HuH-7.5 (cell line): Measurements from ENCODE around the gene SLC15A1.
A peak's percentile ranks its signal among the peaks of the same experiment; 100 is the strongest.

Experiments used
- DNase-seq: peaks from one replicate; pipeline ENCODE4 v3.0.0; 2011; ENCODE audit warnings: low spot score

Gene SLC15A1

DNA sequence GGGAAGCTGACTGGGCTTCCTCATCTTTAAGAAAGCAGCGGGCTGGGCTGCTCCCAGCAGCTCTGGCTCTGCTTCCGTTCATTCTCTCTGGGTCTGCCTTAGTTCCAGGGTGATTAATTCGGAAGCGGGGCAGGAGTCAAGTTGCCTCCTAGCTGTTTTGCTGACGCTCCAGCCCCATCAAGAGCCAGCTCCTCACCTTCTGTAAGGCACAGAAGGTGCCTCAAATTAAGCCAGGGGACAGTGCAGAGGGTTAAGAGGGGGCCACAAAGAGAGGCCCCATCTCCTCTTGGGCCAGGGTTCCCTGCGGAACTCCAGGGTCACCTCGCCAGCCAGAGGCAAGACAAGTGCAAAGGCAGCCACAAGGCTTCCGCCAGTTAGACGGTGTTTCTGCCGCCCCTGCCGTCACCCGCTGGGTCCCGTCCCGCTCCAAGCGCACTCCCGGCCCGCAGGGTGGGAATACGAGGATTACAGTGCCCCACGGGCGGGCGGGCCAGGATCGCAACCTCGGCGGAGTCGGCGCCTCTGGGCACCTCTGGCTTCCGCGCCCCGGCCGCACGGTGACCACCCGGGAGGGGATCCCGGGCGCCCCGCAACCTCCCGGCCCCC lies 508 bp downstream of the SLC15A1 start:
- DNase-seq, result peak; percentile 26

DNA sequence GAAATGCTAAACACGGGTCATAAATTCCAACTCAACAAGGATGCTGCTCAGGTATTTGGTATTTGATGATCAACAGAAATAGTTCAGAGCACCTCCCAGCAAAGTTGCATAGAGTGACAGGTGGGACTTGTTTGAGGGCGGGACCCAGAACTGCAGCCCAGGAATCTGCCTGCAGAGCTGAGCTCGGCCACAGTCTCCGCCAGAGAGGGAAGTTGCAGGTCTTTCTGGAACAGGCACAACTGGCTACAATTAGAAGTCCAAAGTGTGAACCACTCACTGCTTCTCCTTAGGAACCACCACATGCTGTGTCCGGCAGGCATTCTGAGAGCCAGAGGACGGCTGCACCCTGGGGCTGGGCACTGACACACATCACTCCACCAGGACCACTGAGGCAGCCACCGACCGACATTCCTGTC lies 1.1 kb downstream of the SLC15A1 start:
- DNase-seq, result peak; percentile 37

DNA sequence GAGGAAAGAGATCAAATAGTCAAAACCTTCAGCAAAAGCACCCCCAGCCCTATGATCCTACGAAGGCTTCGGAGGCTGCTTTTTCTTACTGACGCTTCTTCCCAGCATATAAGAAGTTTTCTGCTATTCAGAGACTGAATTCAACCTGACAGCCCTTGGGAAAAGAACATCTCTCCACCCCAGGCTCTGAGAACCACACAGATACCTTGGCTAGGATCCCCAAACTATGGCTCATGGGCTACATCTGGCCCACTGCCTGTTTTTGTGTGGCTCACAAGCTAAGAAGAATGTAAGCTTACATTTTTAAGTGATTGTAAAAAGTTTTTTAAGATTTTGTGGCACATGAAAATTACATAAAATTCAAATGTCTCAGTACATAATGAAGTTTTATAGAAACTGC lies 3.0 kb downstream of the SLC15A1 start:
- DNase-seq, result no peak

- DNase-seq, result peak; percentile 29
Measured at GRCh38 chr13:98746968-98747367, 5.5 kb downstream of the SLC15A1 start.

DNA sequence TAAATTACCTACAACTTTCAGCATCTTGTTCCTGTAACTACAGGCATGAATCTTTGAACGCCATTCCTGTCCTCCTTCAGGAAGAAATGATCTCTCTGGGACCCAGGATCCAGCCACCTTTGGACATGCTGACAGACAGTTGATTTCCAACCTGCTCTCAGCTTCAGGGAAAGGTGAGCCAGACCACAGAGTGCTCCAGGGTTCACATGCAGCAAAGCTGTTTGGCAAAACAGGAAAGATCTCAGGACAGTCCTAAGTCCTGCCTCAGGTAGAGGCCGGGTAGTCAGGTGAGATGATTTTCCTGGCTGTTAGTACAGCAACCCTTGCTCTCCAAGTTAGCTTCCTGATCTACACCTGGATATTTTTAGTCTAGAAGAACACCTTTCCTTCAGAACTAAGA lies 9.1 kb downstream of the SLC15A1 start:
- no peak for DNase-seq

DNA sequence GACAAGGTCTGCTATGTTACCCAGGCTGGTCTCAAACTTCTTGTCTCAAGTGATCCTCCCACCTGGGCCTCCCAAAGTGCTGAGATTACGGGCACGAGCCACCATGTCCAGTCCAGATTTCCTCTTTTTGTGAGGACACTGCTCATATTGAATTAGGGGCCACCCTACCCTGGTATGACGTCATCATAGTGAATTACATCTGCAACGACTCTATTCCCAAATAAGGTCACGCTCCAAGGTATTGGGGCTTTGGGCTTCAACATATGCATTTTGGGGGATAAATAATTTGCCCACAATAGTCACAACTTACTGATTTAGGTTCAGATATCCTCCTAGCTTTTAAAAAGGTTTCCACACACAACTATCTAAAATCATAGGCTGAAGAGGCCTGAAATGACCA lies 9.5 kb downstream of the SLC15A1 start:
- DNase-seq, result no peak

DNA sequence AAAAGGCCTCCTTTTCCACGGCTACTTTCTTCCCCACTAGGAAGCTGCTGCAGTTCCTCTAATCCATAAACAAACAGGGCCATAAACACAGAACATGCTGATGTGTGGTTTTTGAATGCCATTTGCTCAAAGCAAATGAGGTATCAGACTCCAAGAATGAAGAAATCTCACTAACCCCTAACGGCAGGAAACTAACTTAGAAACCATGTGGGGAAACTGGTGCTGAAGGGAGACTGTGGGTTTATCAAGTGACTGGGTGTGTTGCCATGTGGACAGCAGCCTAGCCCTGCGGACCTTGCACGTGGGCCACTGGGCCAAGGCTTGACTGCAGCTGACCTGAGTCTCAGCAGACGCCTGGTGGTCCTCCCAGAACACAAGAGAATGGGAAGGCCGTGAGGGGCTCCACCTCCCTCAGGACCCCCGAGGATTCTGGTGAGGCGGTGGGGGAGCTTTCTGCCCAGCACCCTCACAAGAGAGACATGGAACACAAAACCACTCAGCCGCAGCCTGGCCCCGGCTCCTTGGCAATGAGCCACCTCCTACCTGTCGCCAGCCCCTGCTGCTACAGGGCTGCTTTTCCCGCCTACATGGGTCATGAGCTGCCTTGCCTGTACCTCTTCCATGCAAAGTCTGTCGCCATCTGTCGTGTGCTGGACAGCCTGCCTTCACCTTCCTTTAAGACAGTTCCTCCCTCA lies 10.6 kb downstream of the SLC15A1 start:
- no peak for DNase-seq

- no peak for DNase-seq
Measured at GRCh38 chr13:98740131-98740530, 12.3 kb downstream of the SLC15A1 start.

- no peak for DNase-seq
Measured at GRCh38 chr13:98738993-98739392, 13.5 kb downstream of the SLC15A1 start.

GRCh38 chr13:98738213-98738612 lies 14.3 kb downstream of the SLC15A1 start:
- no peak for DNase-seq

DNA sequence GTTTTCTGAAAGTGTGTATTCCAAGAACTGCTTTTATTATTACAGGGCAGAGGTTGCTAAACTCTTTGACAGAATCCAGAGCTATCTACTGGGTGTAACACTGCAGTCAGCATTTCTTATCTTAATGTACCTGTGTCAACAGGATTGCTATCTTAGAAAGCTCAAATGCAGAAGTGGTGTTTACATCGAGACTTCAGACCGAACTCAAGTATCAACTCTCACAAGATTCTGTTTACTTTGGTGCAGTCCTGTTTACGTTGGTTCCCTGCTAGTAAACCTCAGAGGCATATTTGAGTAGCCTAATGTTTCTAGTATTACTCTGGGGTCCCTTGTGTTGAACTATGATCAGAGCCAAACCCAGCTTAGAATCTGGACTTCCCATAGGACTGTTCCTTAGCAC lies 20.5 kb downstream of the SLC15A1 start:
- no peak for DNase-seq

- no peak for DNase-seq
Measured at GRCh38 chr13:98731038-98731437, 21.4 kb downstream of the SLC15A1 start.

DNA sequence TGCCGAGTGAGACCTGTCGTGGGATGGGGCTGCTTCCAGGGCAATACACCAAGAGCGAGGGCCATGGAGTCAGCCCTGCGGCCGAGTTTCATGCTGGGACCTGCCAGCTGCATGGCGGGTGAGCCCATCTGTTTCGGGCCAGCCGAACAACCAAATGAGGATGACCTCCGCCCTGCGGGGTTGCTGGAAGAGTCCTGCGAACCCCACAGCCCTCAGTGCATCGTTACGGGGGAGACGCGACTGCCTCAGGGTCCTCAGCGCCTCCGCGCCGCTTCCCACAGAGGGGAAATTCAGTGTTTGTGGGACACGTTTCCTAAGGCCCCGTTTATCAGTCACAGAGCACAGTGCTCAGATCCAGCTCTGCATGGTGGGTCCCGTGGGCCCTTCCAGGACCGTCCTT lies 22.0 kb downstream of the SLC15A1 start:
- no peak for DNase-seq

DNA sequence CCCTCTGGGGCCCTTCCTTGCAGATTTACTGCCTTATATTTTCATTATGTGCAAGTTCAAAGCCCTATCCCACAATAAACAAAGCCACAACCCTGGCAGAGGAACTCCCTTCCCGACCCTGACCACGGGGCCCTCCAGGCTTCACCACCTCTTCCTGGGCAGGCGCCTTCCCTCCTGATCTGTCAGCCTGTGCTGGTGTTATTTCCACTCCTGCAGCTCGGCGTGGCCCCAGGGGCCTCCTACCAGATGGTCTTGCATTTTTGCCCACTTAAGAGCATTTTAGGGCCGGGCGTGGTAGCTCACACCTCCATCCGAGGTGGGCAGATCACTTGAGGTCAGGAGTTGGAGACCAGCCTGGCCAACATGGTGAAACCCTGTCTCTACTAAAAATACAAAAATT lies 22.8 kb downstream of the SLC15A1 start:
- no peak for DNase-seq

GRCh38 chr13:98722958-98723357 lies 29.5 kb downstream of the SLC15A1 start:
- no peak for DNase-seq

GRCh38 chr13:98721825-98722510 lies 30.5 kb downstream of the SLC15A1 start:
- no peak for DNase-seq

DNA sequence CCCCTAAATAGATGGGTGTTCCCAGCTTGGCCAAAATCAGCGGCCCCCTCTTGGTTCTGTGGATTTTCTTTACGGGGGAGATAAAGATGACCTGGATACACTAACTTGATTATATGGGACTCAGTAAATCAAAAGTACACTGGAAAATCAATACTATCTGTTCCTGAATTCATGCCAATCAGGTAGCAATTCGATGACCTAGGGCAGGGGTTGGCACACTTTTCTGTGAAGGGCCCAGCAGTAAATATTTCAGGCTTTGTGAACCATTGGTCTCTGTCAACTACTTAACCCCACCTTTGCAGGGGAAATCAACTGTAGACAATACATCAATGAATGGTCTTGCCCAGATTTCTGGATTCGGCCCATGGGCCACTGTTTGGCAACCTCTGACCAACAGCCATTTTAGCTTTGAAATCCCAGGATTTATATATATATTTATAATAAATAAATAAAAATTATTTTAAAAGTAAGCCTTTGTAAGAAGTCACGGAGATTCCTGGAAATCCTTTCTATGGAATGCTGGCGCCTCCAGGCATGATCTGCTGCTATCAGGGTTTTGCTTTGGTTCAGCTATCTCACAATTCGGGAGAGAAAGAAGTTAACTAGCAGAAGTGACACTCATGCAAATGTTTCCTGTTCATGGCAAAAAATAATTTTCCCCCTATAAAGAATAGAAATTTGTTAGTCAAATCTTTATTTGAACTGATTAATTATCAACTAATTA lies 32.8 kb downstream of the SLC15A1 start:
- no peak for DNase-seq

GRCh38 chr13:98717891-98718290 lies 34.6 kb downstream of the SLC15A1 start:
- no peak for DNase-seq

- no peak for DNase-seq
Measured at GRCh38 chr13:98717256-98717655, 35.2 kb downstream of the SLC15A1 start.

- DNase-seq, result no peak
Measured at GRCh38 chr13:98710521-98710920, 42.0 kb downstream of the SLC15A1 start.

GRCh38 chr13:98707281-98707999 lies 45.0 kb downstream of the SLC15A1 start:
- no peak for DNase-seq

- no peak for DNase-seq
Measured at GRCh38 chr13:98706446-98707110, 45.9 kb downstream of the SLC15A1 start.
